ENCODE data around the gene DOCK8.

Gene DOCK8

DNA sequence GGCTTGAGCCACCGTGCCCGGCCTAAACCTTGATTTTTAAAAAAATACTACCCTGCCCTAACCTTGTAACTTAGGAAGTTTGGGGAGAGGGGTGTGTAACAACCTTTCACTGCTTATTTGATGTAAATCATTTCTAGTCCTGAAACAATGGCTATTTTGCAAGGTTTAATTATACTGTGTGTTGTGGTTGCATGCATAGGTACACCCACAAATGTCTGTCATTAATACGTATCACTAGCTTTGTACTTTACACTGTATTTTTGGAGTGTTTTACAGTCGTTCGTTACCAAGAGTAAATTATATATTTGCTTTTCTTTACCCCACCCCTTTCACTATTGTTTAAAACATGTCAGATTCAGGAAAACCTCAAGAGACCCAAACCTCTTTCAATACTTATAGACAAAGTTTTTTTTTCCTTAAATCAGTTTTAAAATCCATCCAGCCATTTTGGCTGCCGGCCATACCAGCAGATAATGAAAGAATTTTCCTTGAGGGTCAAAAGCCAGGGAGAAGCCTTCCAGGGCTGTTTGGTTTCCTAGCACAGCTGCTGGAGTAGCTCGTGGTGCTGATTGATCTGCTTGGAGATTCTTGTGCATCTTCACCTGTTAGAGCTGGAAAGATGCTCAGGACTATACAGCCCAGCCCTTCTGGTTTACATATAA lies 50.7 kb downstream of the DOCK8 start:
- Histone ChIP-seq H3K27me3 (ENCODE audit: insufficient read depth, low read length) (no peaks in the 10 kb centered on the region), H3K27ac (ENCODE audit: low read depth, low read length, poor library complexity, severe bottlenecking) (no peak overlapping the region), H3F3A (ENCODE audit: insufficient read depth, low read length) (no peaks in the 10 kb centered on the region), H3K36me3 (ENCODE audit: insufficient read depth, low read length) (no peaks in the 10 kb centered on the region), H2AFZ (ENCODE audit: low read length) (no peak overlapping the region), H3K9me2 (ENCODE audit: low read depth, low read length) (no peaks in the 10 kb centered on the region), H3K9ac (ENCODE audit: low read length) (no peak overlapping the region), H3K79me2 (ENCODE audit: insufficient read depth, low read length) (no peaks in the 10 kb centered on the region), H3K4me3 (ENCODE audit: low read depth, low read length, poor library complexity, severe bottlenecking) (no peak overlapping the region), H4K20me1 (ENCODE audit: insufficient read depth, low read length) (no peaks in the 10 kb centered on the region), H3K9me3 (ENCODE audit: low read length) (no peaks in the 10 kb centered on the region), H3K4me1 (ENCODE audit: insufficient read depth, low read length, severe bottlenecking) (no peaks in the 10 kb centered on the region), H3K4me2 (ENCODE audit: low read length) (no peak overlapping the region)
- TF ChIP-seq, protein P1, sequence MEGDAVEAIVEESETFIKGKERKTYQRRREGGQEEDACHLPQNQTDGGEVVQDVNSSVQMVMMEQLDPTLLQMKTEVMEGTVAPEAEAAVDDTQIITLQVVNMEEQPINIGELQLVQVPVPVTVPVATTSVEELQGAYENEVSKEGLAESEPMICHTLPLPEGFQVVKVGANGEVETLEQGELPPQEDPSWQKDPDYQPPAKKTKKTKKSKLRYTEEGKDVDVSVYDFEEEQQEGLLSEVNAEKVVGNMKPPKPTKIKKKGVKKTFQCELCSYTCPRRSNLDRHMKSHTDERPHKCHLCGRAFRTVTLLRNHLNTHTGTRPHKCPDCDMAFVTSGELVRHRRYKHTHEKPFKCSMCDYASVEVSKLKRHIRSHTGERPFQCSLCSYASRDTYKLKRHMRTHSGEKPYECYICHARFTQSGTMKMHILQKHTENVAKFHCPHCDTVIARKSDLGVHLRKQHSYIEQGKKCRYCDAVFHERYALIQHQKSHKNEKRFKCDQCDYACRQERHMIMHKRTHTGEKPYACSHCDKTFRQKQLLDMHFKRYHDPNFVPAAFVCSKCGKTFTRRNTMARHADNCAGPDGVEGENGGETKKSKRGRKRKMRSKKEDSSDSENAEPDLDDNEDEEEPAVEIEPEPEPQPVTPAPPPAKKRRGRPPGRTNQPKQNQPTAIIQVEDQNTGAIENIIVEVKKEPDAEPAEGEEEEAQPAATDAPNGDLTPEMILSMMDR (IDR thresholded peaks at IDR 0.05; ENCODE audit: low read length): no peak
- no peak for TF ChIP-seq EZH2 (IDR thresholded peaks at IDR 0.05; ENCODE audit: borderline replicate concordance, low read length)

DNA sequence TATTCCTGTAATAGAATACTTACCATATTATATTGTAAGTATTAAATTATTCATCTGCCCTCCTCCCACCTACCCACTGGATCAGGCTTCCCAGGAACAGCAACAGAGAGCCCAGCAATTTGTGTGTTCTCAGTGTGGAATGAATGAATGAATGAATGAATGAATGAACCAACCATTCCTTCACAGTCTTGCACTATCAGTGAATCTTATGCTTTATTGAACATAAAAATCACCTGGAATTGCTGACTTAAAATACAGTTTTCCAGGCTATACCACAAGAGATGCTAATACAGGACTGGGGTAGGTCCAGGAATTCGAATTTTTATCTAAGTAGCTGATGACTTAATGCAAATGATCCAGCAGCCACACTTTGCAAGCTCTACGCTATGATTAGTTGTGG lies 51.6 kb downstream of the DOCK8 start:
- Histone ChIP-seq H3K9ac (ENCODE audit: low read length) (no peak overlapping the region), H3F3A (ENCODE audit: insufficient read depth, low read length) (no peaks in the 10 kb centered on the region), H3K4me3 (ENCODE audit: low read depth, low read length, poor library complexity, severe bottlenecking) (no peak overlapping the region), H2AFZ (ENCODE audit: low read length) (no peak overlapping the region), H3K27ac (ENCODE audit: low read depth, low read length, poor library complexity, severe bottlenecking) (no peak overlapping the region), H3K4me1 (ENCODE audit: insufficient read depth, low read length, severe bottlenecking) (no peaks in the 10 kb centered on the region), H3K27me3 (ENCODE audit: insufficient read depth, low read length) (no peaks in the 10 kb centered on the region), H3K79me2 (ENCODE audit: insufficient read depth, low read length) (no peaks in the 10 kb centered on the region), H4K20me1 (ENCODE audit: insufficient read depth, low read length) (no peaks in the 10 kb centered on the region), H3K9me2 (ENCODE audit: low read depth, low read length) (no peaks in the 10 kb centered on the region), H3K36me3 (ENCODE audit: insufficient read depth, low read length) (no peaks in the 10 kb centered on the region), H3K4me2 (ENCODE audit: low read length) (no peak overlapping the region), H3K9me3 (ENCODE audit: low read length) (no peaks in the 10 kb centered on the region)
- no peak for TF ChIP-seq EZH2 (IDR thresholded peaks at IDR 0.05; ENCODE audit: borderline replicate concordance, low read length)
- TF ChIP-seq, protein P1 (IDR thresholded peaks at IDR 0.05; ENCODE audit: low read length): no peak

DNA sequence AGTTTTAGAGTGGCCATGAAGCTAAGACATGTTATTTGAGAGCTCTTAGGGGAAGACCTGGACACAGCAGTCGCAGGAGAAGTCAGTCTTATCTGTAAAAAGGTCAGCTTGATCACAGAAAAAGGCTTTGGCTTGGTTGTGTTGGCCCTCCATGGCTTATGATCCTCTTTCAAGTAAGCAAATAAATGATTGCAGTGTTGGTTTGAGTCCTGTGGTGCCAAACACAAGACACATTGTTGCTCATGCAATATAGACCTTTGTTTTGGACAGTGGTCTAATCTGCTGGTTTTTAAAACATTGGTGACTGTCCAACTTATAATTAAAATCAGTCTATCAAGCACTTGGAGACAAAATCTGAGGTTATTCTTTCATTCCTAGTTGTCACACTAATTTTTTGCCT lies 54.0 kb downstream of the DOCK8 start:
- Histone ChIP-seq H3K9me3 (ENCODE audit: low read length) (no peaks in the 10 kb centered on the region), H3K9me2 (ENCODE audit: low read depth, low read length) (no peaks in the 10 kb centered on the region)

More for the DNA sequence above, 54.0 kb downstream of the DOCK8 start:
- no peaks in the 10 kb centered on the region for H3K79me2 ChIP-seq (ENCODE audit: insufficient read depth, low read length)
- no peak overlapping the region for H3K4me2 ChIP-seq (ENCODE audit: low read length)
- no peaks in the 10 kb centered on the region for H3F3A ChIP-seq (ENCODE audit: insufficient read depth, low read length)
- H3K9ac ChIP-seq (ENCODE audit: low read length): no peak overlapping the region
- H2AFZ ChIP-seq (ENCODE audit: low read length): no peak overlapping the region
- H3K36me3 ChIP-seq (ENCODE audit: insufficient read depth, low read length): no peaks in the 10 kb centered on the region
- TF ChIP-seq, protein P1 (IDR thresholded peaks at IDR 0.05; ENCODE audit: low read length): no peak
- TF ChIP-seq EZH2 (IDR thresholded peaks at IDR 0.05; ENCODE audit: borderline replicate concordance, low read length): no peak
- no peaks in the 10 kb centered on the region for H4K20me1 ChIP-seq (ENCODE audit: insufficient read depth, low read length)
- H3K27ac ChIP-seq (ENCODE audit: low read depth, low read length, poor library complexity, severe bottlenecking): no peak overlapping the region
- H3K4me1 ChIP-seq (ENCODE audit: insufficient read depth, low read length, severe bottlenecking): peaks cover 7% of the 10 kb centered on the region
- H3K4me3 ChIP-seq (ENCODE audit: low read depth, low read length, poor library complexity, severe bottlenecking): no peak overlapping the region
- H3K27me3 ChIP-seq (ENCODE audit: insufficient read depth, low read length): no peaks in the 10 kb centered on the region

Data from OCI-LY1 (cell line).